D721Med (cell line): ENCODE data around the gene VILL.
"Not testable (repeated sequence)": the region's sequence is repeated elsewhere in the genome, so short reads cannot be mapped to it uniquely, and the experiment has no call there.

ENCODE experiments used
- DNase-seq: peaks from one replicate; pipeline ENCODE4 v3.0.0; 2011; ENCODE audit warnings: low spot score; ENCODE audit not compliant: insufficient read length
- FAIRE-seq: peaks from 2 replicates; lab custom pipeline; 2011; peaks lifted over from hg19 to GRCh38; lab: Jason Lieb, UNC
- CTCF ChIP-seq: IDR thresholded peaks from 2 replicates; pipeline ENCODE4 v1.5.1; 2012; ENCODE audit warnings: mild to moderate bottlenecking, control low read depth; ENCODE audit not compliant: insufficient read depth; ENCODE audit errors: missing control alignments

The VILL gene

GRCh38 chr3:38030126-38031021, 39.8 kb downstream of the VILL start:
- FAIRE-seq (no peak), DNase-seq (no peak)
- no peak for TF ChIP-seq CTCF

GRCh38 chr3:38031022-38031994, 40.7 kb downstream of the VILL start:
- no peak for TF ChIP-seq CTCF
- FAIRE-seq (no peak), DNase-seq (no peak)

- DNase-seq (no peak), FAIRE-seq (no peak)
- no peak for TF ChIP-seq CTCF
Measured at GRCh38 chr3:38032328-38032865, 41.8 kb downstream of the VILL start.

- not testable (repeated sequence) for FAIRE-seq, DNase-seq
Measured at GRCh38 chr3:38033586-38033985, 43.0 kb downstream of the VILL start.

GRCh38 chr3:38034335-38034734, 43.7 kb downstream of the VILL start:
- not testable (repeated sequence) for DNase-seq, FAIRE-seq

- FAIRE-seq (no peak), DNase-seq (no peak)
- no peak for TF ChIP-seq CTCF
Measured at GRCh38 chr3:38036286-38036685, 45.7 kb downstream of the VILL start.

GRCh38 chr3:38036906-38037305, 46.3 kb downstream of the VILL start:
- FAIRE-seq (no peak), DNase-seq (no peak)
- TF ChIP-seq CTCF = no peak
